ENCODE results near the gene CNPY3. TPM values are rescaled to one million over a fixed set of nuclear protein-coding genes. Genes with fewer than 3 reads are reported as not detected.

The CNPY3 gene
- total and polyA plus RNA-seq, 10 of the 15 experiments (the other 5 are each of a cell fraction or from before 2014, with no cell fraction given) = 7.2 to 102 (median 73.6) TPM

DNA sequence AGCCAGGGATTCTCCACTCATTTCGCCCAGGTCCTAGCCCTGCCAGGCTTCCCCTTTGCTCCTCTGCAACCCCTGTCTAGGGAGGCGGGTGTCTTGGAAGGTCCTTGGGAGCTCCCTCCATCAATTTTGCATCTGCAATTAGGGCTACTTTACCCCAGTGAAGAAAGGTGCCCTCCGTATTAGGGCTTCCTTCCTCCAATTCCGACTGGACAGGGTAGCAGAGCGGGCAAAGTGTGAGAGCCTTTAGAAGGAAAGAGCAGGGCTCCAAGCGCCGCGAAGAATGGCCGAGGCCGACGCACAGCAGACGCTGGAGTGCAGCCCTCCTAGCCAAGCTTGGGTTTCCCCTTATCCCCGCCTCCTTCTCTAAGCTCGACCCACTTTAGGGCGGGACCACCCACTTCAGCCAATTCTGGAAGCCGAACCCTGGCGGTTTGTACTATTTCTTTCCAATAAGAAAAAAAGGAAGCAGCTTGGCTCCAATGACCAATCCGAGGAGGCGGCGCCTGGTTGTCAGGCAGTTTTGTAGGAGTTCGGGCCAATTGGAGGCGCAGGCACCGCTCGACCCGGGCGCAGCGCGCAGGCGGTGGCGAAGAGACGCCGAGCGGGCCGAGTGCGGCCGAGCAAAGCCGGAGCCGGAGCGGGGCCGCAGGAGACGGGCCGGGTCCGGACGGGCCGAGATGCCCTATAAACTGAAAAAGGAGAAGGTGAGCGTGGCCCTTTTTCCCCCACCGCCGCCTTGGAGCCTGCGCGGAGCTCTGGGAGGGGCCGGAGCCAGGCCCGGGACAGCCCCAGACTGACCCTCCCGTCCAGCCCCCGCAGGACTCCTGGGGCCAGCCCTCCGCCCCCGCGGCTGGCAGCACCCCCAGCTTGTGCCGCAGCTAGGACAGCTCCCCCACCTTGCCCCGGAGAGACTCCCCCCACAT, 55.0 kb downstream of the CNPY3 start, which contains the start of gene PPP2R5D (continued):
- TF ChIP-seq ZNF592 (IDR thresholded peaks at IDR 0.05) (no peak), ATF3 (IDR thresholded peaks at IDR 0.05; ENCODE audit: borderline replicate concordance, extremely low read depth, low read depth, low read length) (no peak), ZZZ3 (IDR thresholded peaks at IDR 0.05; ENCODE audit: control insufficient read depth, insufficient read length, low read depth) (no peak), ZNF217 (IDR thresholded peaks at IDR 0.05) (no peak), ZNF384 (IDR thresholded peaks at IDR 0.05; ENCODE audit: borderline replicate concordance, low read depth, low read length) (no peak), IRF4 (IDR thresholded peaks at IDR 0.05; ENCODE audit: low read depth, low read length) (no peak), RCOR1 (conservative IDR thresholded peaks at IDR 0.05; ENCODE audit: low read depth, low read length) (no peak), POLR2AphosphoS5 (IDR thresholded peaks at IDR 0.05; ENCODE audit: low read length) (peak; percentile 96), ETV6 (conservative IDR thresholded peaks at IDR 0.05 in 1 of 2, IDR thresholded peaks at IDR 0.05 in 1 of 2; ENCODE audit: borderline replicate concordance in 1 of 2, low read depth in 1 of 2) (no peak), NFYA (IDR thresholded peaks at IDR 0.05; ENCODE audit: borderline replicate concordance, low read depth, low read length) (no peak; the same call in 1 of the 2 replicates), JUND (IDR thresholded peaks at IDR 0.05; ENCODE audit: low read depth, low read length) (no peak), MYB (IDR thresholded peaks at IDR 0.05; ENCODE audit: borderline replicate concordance, low read depth, low read length) (no peak), BACH1 (IDR thresholded peaks at IDR 0.05; ENCODE audit: borderline replicate concordance) (no peak; the same call in 1 of the 2 replicates), EED (IDR thresholded peaks at IDR 0.05; ENCODE audit: low read depth) (no peak; the same call in 1 of the 2 replicates), ZBTB11 (CRISPR knock-in tag; IDR thresholded peaks at IDR 0.05) (no peak), BHLHE40 (IDR thresholded peaks at IDR 0.05; ENCODE audit: borderline replicate concordance in 1 of 2, low read depth in 2 of 2, low read length in 1 of 2) (peak; percentile 55 to 57; a peak in 3 of 4 replicates)
- TF ChIP-seq, protein P1, sequence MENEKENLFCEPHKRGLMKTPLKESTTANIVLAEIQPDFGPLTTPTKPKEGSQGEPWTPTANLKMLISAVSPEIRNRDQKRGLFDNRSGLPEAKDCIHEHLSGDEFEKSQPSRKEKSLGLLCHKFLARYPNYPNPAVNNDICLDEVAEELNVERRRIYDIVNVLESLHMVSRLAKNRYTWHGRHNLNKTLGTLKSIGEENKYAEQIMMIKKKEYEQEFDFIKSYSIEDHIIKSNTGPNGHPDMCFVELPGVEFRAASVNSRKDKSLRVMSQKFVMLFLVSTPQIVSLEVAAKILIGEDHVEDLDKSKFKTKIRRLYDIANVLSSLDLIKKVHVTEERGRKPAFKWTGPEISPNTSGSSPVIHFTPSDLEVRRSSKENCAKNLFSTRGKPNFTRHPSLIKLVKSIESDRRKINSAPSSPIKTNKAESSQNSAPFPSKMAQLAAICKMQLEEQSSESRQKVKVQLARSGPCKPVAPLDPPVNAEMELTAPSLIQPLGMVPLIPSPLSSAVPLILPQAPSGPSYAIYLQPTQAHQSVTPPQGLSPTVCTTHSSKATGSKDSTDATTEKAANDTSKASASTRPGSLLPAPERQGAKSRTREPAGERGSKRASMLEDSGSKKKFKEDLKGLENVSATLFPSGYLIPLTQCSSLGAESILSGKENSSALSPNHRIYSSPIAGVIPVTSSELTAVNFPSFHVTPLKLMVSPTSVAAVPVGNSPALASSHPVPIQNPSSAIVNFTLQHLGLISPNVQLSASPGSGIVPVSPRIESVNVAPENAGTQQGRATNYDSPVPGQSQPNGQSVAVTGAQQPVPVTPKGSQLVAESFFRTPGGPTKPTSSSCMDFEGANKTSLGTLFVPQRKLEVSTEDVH (IDR thresholded peaks at IDR 0.05; ENCODE audit: low read depth, partially characterized antibody) = no peak

Data from GM12878 (cell line).